ENCODE results near the gene CCDC69. TPM values are rescaled to one million over a fixed set of nuclear protein-coding genes. Genes with fewer than 3 reads are reported as not detected.

CCDC69 gene
- total and polyA plus RNA-seq, 2 of the 8 experiments (the other 6 are each of a cell fraction or from before 2014, with no cell fraction given): 8.4 to 10.8 TPM

- no peak overlapping the region for H2AFZ ChIP-seq (ENCODE audit: low read length)
- H2BK12ac ChIP-seq (ENCODE audit: low read depth, low read length): no peak overlapping the region
- H3K9ac ChIP-seq (replicated peaks in 1 of 4; ENCODE audit: extremely low read depth in 1 of 4, low read depth in 3 of 4, low read length in 3 of 4): no peak overlapping the region
- no peak for TF ChIP-seq SP2 (IDR thresholded peaks at IDR 0.05; ENCODE audit: low read length)
- TF ChIP-seq E2F6 (IDR thresholded peaks at IDR 0.05): no peak
- no peak for TF ChIP-seq KDM5A (IDR thresholded peaks at IDR 0.05; ENCODE audit: low read length)
- no peak for TF ChIP-seq EZH2 (IDR thresholded peaks at IDR 0.05; ENCODE audit: low read depth, low read length, severe bottlenecking)
- no peak for TF ChIP-seq ASH2L (IDR thresholded peaks at IDR 0.05; ENCODE audit: low read length)
- TF ChIP-seq HDAC2 (IDR thresholded peaks at IDR 0.05; ENCODE audit: borderline replicate concordance in 1 of 2, low read depth in 2 of 2, low read length in 2 of 2): no peak
- TF ChIP-seq POLR2AphosphoS5 (IDR thresholded peaks at IDR 0.05; ENCODE audit: low read depth, low read length): no peak
- TF ChIP-seq CTCF (IDR thresholded peaks at IDR 0.05; ENCODE audit: control extremely low read depth in 1 of 3, insufficient read depth in 1 of 3, low read depth in 1 of 3, low read length in 3 of 3): no peak
- TF ChIP-seq TEAD4 (IDR thresholded peaks at IDR 0.05; ENCODE audit: low read depth, low read length): no peak
These were observed 21.3 kb downstream of the CCDC69 start for GRCh38 chr5:151202381-151203139.

More at GRCh38 chr5:151202381-151203139, 21.3 kb downstream of the CCDC69 start:
- FAIRE-seq: no peak
- no peak overlapping the region for H3K4me3 ChIP-seq (ENCODE audit: extremely low read depth in 1 of 4, insufficient read depth in 2 of 4, low read depth in 3 of 4, low read length in 4 of 4)
- WGBS, 2 experiments (ENCODE audit: extremely low coverage in 1 of 2, insufficient coverage in 1 of 2, insufficient read length in 1 of 2, insufficient replicate concordance in 2 of 2, low coverage in 1 of 2, low lambda C conversion rate in 2 of 2, missing lambda C conversion rate in 1 of 2): 85% methylated on average over 5 of the region's 5 CpGs; no CpG with 5 or more reads in 1 of the 2 experiments
- H3K56ac ChIP-seq (replicated peaks; ENCODE audit: insufficient read length, low read depth, low read length): no peak overlapping the region
- H2BK5ac ChIP-seq (ENCODE audit: low read depth, low read length): no peak overlapping the region
- H3K4me1 ChIP-seq (replicated peaks in 1 of 4; ENCODE audit: control insufficient read depth in 3 of 4, insufficient read depth in 4 of 4, low read length in 3 of 4): no peaks in the 10 kb centered on the region
- H4K91ac ChIP-seq (replicated peaks; ENCODE audit: insufficient read length, low read length): no peak overlapping the region
- no peak overlapping the region for H2BK15ac ChIP-seq (ENCODE audit: low read length)
- H2BK20ac ChIP-seq (ENCODE audit: low read length): no peak overlapping the region
- H4K20me1 ChIP-seq (replicated peaks in 1 of 2; ENCODE audit: control insufficient read depth in 1 of 2, insufficient read depth in 2 of 2, low read length in 2 of 2): no peaks in the 10 kb centered on the region
- H3K79me2 ChIP-seq (ENCODE audit: control insufficient read depth in 1 of 2, insufficient read depth in 2 of 2, low read length in 2 of 2): no peaks in the 10 kb centered on the region
- H3K27me3 ChIP-seq (replicated peaks in 1 of 4; ENCODE audit: control insufficient read depth in 3 of 4, extremely low read depth in 1 of 4, insufficient read depth in 3 of 4, low read length in 3 of 4): no peaks in the 10 kb centered on the region
- no peak for DNase-seq (ENCODE audit: low read depth in 1 of 2, low spot score in 2 of 2)
- H3K4me2 ChIP-seq (ENCODE audit: insufficient read depth in 1 of 2, low read depth in 2 of 2, low read length in 2 of 2): no peak overlapping the region
- H2AK5ac ChIP-seq (ENCODE audit: low read depth, low read length): no peak overlapping the region
- H3K36me3 ChIP-seq (ENCODE audit: control insufficient read depth in 2 of 4, insufficient read depth in 4 of 4, low read length in 3 of 4): no peaks in the 10 kb centered on the region
- H3K23ac ChIP-seq (ENCODE audit: insufficient read length): no peak overlapping the region
- no peak overlapping the region for H3K27ac ChIP-seq (ENCODE audit: low read depth, low read length)
- H2BK120ac ChIP-seq (replicated peaks; ENCODE audit: low read depth, low read length): no peak overlapping the region
- no peaks in the 10 kb centered on the region for H3K23me2 ChIP-seq (ENCODE audit: low read depth, low read length)
- no peak overlapping the region for H4K5ac ChIP-seq (ENCODE audit: insufficient read length, low read depth, low read length)
- no peak overlapping the region for H3K4ac ChIP-seq (replicated peaks; ENCODE audit: insufficient read length, low read depth, low read length)
- ChIA-PET CTCF (ENCODE audit: partially characterized antibody) (interaction anchor here (1.2 to 1.9 kb wide), 7 partner anchors 15 to 87 kb away, joined by 3 to 8 read pairs (median 4); partner anchors contain the start of gene CCDC69), POLR2A (ENCODE audit: partially characterized antibody) (interaction anchor here (1.7 kb wide), 1 partner anchor 8 kb away, joined by 3 read pairs; no protein-coding TSS in a partner anchor)
- no peak overlapping the region for H4K8ac ChIP-seq (ENCODE audit: extremely low read depth, insufficient read depth, low read length)
- no peak overlapping the region for H3K18ac ChIP-seq (ENCODE audit: extremely low read depth, low read length)
- H3K79me1 ChIP-seq (ENCODE audit: low read depth, low read length): no peaks in the 10 kb centered on the region
- no peaks in the 10 kb centered on the region for H3K9me3 ChIP-seq (ENCODE audit: insufficient read depth in 2 of 2, low read depth in 1 of 2, low read length in 1 of 2)
- H3K14ac ChIP-seq (ENCODE audit: insufficient read length): no peak overlapping the region
